ENCODE measurements around the gene TAF5L.
"Not testable (repeated sequence)": the region's sequence is repeated elsewhere in the genome, so short reads cannot be mapped to it uniquely, and the experiment has no call there.

TAF5L gene

DNA sequence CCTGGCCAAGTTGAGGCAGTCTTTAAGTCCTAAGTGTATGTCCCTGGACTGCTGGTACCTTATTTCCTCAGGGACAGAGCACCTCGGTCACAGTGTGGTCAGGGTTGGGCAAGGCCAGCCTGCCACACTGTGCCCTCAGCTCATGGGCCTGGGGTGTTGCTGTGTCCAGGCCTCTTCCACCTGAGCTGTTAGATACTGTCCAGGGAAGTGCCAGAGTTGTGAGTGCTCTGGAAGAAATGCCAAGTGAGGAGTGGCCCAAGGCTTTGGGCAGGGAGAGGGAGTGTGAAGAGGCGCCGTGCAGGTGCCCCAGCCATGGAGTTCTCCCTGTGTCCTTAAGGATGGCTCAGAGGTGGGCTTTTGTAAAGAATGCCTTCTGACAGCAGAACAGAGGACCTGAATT lies 15.4 kb upstream of the TAF5L start:
- no peak for DNase-seq

DNA sequence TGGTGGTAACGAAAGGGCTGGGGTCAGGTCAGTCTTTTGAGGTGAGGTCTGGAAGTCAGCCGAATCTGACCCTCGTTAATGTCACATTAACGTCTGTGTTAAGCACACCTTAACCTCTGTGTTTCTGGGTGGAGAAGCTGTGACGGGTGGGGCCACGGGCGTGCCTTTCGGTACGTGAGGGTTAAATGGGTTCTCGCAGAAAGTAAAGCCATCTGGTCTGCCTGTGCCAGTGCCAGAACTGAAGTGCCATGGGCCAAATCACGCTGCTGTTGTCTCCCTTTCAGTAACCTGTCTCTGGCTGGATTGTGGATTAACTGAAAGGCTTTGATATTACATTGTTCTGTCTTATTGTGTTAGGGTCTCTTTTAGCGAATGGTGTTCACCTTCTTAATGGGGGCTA lies 14.5 kb upstream of the TAF5L start:
- no peak for DNase-seq

DNA sequence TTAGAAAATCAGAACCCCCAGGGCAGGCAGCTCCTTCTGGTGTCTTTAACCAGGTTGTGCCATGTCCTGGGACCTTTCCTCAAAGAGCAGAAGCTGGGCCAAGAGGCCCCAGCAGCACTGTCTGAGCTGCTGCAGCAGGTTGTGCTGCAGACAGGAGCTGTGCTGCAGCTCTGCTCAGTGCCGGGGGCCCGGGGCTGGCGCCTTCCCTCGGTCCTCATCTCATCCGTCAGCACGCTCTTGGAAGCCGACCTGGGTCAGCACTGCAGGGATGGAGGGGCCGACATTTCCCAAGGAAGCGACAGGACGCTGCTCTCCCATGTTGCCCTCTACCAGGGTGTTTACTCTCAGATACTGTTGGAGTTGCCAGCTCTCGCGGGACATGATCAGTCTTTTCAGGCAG lies 11.8 kb upstream of the TAF5L start:
- no peak for DNase-seq

DNA sequence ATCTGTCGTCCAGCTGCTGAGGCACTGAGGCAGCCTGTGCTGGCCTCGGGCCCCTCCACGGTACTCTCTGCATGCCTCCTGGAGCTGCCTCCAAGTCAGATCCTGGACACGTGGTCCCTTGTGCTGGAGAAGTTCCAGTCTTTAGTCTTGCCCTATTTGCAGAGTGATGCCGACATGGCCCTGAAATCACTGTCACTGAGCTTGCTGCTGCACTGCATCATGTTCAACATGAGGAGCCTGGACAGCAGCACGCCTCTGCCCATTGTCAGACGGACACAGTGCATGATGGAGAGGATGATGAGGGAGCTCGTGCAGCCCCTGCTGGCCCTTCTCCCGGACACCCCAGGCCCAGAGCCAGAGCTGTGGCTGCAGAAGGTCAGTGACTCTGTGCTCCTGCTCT lies 10.1 kb upstream of the TAF5L start:
- no peak for DNase-seq

DNA sequence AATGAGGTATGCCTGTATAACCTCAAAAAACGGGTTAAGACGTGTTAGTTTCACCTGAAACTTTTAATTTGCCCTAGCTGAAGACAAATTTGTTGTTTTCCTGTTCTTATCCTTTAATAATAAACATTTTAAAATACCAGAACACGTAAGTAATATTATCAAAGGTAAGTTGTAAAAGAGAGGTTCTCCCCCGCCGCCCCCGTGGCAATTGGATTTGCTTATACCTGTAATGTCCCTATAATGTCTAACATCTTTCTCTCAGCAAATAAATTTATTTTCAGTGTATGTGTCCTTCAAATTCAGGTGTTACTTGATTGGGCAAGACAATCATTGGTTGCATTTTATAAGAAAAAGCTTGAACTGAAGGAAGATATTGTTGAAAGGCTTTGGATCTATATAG lies 6.0 kb upstream of the TAF5L start:
- DNase-seq: no peak

DNA sequence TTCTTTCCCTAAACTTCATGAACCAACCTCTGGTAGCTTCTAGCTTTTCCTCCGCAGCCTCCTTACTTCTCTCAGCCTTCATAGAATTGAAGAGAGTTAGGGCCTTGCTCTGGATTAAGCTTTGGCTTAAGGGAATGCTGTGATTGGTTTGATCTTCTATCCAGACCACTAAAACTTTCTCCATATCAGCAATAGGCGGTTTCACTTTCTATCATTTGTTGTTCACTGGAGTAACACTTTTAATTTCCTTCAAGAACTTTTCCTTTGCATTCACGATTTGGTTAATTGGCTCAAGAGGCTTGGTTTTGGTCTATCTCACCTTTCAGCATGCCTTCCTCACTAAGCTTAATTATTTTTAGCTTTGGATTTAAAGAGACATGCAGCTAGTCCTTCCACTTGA lies 5.2 kb upstream of the TAF5L start:
- no peak for DNase-seq

DNA sequence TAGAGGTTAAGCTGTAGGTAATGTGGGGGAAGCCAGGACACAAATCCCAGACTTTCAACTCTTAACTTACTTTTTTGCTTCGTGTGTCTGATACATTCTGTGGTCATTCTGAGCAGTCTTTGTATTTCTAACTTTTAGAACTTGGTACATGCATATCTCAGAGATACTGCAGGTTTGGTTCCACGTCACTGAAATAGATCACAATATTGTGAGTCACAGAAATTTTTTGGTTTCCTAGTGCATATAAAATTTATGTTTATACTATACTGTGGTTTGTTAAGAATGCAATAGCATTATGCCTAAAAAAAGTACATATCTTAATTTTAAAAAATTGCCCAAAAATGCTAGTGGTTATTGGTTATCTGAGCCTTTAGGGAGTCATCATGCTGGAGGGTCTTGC lies 3.3 kb upstream of the TAF5L start:
- DNase-seq: no peak

DNA sequence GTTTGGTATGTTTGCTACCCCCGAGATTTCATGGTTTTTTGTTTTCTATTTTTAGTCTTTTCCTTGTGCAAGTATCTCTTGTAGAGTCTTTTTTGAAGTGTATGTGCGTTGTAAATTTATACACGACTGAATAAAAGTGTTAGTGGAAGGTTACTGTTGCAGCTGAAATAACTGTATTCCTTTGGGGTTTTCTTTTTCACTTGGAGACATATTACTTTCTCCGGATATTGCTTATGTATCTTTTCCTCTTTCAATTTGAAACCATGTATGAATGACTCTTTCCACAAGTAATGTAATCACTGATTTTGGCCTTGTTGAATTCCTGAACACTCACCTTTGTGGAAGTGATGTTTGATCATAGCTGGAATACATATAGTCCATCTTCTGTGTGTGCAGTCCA lies 1.1 kb upstream of the TAF5L start:
- no peak for DNase-seq

DNA sequence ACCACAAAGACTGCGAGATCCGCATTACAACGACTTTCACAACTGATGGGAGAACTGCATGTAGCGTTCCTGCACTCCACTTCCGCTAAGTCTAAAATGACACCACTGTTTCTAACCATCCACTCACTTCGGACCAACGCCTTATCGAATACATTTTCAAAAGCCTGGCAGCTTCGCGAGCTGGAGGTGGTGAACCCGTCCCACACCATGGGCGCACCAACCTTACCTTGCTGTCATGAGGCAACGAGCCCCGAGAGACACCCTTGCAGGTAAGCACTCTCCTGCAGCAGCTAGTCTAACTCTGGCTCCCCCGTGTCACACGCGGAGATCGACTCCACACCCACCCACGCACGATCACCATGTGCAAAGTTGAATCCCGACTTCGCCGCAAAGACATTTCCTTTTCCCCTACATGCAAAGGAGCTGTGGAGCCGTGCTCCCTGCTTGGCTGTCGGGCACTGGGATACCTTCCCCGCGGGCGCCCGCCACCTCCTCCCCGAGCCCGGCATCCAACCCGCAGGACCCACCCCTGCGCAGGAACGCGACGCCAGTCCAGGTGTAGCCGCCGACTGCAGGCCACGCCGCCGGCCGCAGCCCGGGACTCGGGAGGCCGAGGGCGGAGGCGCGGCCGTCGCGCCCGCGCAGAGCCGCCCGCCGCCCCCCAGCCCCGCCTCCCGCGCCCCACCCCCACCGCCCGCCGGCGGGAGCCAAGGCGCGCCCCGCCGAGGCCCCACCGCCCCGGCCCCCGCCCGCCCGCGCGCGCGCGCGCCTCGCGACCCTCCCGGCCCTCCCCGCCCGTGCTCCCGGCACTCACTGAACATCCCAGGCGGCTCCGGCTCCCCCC lies 629 bp downstream of the TAF5L start:
- peak in 1 of 2 experiments; percentile 11 for DNase-seq

DNA sequence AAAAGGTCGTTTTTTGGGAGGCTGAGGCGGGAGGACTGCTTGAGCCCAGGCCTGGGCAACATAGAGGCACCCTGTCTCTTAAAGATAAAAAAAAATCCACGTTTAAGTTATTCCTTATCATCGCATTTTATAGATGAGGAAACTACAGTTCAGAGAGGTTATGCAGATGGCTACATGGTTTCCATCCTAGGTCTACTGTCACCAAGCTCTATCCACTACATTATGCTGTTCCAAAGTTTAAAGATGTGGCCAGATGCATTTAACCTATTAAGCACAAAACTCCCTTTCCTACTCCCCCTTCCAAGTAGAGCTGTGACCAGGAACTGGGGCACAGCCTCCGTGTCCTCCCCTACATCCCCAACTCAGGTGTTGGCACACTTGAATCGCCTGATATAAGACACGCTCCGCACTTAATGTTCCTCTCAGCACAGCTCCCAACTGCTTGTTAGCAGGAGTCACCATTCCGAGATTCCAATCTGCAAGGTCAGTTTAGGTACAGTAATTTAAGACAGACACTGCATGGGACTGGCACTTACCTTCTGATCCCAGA lies 1.3 kb downstream of the TAF5L start:
- no peak for DNase-seq

DNA sequence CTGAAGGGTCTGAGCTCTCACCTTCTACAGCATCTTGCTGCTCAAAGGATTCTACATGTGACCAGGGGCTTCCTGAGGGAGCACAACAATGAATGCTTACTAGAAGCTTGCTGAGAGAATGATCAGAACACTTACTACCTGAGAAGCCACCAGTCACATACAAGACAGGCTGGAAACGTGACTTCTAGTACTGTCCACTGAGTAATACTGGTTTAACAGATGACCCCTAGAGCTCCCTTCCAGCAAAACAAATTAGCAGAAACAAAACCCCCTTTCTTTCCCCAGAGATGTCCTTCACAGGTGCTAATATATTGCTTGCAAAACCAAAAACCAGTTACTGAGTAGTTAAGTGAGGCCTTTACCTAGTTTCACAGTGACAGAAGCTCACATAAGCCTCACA lies 2.1 kb downstream of the TAF5L start:
- no peak for DNase-seq

DNA sequence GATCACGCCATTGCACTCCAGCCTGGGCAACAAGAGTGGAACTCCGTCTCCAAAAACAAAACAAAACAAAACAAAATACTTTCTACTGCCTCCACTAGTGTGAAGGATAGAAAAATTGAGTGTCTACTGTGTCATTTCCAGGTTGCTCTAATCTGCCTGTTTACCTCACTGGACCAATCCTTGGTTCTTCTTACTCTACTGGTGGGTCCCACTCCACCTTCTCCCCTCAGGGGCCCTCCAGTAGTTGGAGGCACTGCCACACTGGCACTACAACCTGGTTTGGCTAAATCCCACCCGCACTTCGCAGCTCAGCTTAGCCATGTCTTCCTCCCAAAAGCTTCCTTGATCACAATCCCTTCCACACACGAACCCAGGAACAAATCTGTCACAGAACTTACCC lies 2.7 kb downstream of the TAF5L start:
- DNase-seq: no peak

DNA sequence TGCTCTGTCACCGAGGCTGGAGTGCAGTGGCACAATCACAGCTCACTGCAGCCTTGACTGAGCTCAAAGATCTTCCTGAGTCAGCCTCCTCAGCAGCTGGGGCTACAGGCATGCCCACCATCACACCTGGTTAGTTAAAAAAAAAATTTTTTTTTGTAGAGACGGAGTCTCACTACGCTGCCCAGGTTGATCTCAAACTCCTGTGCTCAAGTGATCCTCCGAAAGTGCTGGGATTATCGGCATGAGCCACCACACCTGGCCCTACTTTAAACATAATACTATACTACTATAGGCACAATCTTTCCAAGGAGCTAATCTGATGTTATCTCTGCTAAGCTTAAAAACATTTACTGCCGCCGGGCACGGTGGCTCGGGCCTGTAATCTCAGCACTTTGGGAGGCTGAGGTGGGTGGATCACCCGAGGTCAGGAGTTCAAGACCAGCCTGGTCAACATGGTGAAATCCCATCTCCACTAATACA lies 3.2 kb downstream of the TAF5L start:
- DNase-seq: not testable (repeated sequence)

DNA sequence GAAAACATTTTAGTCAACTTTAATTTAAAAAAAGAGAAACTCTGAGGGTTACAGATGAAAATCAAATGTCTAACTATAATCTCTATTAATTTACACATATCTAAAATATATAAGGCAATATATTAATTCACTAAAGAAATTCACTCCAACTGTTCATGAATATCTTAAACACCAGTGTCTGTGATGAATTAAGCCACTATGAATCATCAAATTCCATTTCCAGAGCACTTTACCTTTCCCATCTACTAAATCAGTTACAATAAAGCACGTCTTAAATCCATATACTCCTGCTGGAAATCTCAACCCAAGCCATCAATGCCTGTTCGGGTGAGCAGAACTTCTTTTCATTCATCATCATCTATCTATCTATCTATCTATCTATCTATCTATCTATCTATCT lies 4.3 kb downstream of the TAF5L start:
- DNase-seq: no peak

DNA sequence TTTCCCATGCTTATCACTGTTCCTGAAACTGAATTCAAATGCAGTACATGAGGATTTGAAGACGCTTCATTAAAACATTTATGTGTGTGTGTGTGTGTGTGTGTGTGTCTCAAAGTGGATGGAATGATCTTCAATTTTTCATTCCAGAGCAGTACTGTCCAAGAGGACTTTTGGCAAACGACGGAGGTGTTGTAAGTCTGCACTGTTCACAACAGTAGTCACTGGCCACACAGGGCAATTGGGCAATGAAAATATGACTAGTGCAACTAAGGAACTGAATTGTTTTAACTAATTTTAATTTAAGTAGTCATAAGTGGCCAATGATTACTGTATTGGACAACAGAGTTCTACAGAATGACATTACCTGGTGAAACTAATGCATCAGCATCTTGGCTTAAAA lies 5.0 kb downstream of the TAF5L start:
- no peak for DNase-seq

DNA sequence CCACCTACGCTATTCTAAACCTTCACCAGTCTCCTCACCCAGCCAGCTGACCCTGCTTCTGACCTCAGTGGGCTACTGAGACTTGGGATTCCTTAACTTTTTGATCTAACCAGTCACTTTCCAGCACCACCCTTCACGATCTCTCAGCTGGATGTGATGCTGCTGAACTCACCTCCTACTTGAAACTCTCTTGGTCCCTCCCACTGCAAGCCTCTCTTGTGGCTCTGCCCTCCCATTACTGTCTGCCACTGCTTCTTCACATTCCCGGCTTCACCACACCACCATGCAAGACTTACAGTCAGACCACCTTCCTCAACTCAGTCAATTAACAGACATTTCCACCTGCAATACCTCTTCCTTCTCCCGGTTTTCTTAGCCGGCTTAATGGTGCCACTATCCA lies 6.3 kb downstream of the TAF5L start:
- DNase-seq: no peak

DNA sequence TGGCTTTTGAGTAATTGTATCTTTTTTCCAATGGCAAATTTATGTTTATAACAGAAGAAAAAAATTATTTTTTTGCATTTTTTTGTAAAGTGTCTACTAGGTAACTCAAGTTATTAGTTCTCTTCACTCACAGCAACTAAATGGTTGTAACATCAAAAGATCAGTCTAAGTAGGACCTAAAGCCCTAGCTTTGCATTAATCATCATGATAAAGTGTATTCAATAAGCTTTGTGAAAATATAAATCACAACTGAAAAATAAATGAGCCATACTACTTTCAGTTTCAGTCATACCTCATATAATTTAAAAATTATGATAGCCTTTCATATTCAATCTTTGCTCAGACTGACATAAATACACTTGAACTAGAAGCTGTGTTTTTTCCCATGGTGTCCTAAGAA lies 6.9 kb downstream of the TAF5L start:
- DNase-seq: no peak

DNA sequence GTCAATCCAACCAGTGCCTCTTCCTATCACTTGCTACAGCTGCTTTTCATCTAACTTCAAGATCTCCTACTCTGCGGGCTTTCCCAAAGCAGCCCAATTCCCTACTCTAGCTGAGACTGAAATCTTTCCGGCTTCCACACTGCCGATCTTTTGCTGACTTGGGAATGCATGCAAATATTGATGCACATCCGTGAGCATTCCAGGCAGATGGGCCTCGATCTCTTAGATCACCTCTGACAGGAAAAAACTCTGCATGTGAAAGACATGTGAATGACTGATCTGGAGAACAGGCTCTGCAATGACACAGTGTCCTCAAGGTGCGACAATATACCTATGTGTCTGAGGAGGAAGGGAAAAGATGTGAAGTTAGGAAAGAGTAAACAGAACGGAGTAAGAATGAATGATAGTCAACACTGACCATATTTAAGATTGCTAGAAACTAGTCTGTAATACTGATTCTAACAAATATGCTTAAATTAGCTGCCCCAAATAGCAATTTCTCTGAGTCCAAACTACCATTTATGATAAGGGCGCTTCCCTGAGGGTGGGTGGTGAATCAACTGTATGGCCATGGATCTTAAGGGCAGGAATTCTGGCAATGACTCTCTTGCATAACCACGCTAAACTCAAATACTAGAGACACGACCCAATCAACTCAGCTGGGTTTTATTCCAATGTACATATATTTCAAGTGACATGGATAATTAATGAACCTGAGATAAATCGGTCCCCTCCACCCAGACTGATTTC lies 8.4 kb downstream of the TAF5L start:
- no peak for DNase-seq

DNA sequence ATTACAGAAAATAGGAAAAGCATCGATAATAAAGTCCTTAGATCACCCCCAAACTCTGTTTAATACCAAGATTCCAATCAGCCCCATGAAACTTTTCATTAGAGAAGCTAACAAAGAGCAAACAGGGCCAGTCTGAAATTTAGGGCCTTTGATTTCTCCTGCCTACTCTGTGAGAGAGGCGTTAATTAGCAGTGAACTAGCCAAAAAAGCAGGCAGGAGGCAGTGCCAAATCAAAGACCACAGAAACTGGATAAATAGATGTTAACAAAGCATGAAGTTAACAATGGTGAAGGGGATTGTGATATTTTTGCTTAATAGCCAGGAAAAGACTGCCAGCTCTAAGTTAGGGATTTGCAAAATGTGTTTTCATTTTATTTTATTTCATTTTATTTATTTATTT lies 11.2 kb downstream of the TAF5L start:
- DNase-seq: no peak

DNA sequence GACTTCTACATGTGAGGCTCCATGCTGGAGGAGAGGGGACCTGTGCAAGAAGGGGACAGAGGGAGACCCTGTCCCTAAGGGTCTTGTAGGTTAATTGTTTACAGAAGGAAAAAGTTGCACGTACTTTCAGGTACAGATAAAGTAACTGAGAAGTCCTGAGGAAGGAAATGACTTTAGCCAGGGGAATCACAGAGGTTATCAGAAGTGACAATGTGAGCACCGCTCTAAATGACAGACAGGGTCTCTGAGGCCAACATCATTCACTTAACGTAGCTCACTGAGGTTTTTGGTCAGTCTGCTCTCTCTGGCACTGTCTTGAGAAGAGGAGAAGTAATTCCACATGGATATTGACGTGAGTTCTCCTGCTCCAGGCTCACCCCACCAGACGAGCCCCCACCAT lies 12.0 kb downstream of the TAF5L start:
- no peak for DNase-seq

DNA sequence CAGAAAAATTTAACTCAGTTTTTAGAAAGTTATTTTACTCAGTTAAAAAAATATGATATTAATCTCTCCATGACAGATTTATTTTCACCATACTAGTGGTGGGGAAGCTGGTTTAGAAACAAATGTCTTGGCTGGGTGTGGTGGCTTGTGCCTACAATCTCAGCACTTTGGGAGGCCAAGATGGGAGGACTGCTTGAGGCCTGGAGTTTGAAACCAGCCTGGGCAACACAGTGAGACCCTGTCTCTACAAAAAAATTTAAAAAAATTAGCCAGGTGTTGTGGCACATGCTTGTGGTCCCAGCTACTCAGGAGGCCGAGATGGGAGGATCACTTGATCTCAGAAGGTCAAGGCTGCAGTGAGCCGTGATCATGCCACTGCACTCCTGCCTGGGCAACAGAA lies 17.3 kb downstream of the TAF5L start:
- DNase-seq: no peak

DNA sequence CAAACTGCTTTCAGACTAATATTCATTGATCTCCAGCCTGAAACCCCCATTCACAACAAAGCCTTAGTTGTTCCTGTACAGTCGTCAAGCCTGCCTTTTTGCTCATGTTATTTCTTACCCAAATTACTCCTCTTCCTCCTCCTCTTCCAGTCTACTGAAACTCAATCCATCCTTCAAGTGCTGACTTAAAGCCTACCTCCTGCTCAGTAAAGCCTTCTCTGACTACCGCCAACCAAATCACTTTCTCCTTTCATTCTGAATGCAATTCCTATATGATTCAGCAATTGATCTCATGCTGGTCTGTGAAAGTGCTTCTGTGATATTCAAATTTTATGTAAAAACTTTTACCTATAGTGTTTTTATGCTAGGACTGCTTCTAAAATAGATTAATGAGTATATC lies 18.6 kb downstream of the TAF5L start:
- DNase-seq: no peak

DNA sequence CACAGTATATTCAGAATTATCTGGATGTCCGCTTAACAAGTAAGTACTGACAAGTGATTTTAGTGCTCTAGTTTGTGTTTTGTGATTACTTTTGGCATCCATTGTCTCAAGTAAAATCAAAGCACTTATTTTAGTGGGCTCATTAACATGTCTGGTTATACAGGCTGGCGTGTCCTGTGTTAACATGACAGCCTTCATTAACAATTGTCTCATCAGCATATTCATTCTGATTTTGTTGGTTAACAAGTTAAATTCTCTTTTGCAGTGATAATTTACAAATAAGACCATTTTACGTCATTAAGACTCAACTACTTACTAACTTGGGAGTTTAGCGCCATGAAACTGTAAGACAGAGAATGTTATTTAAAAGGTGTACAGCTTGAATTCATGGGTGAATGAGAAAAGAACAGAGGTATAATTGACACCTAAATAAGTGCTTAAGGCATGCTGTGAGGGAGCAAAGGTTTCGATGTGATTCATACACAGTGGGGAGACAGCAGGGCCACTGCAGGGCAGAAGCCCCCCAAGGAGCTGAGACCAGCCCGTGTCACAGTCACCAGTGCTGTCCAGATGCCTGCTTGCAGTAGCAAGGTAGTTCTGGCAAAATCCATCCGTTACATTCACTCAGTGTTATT lies 22.4 kb downstream of the TAF5L start:
- no peak for DNase-seq

DNA sequence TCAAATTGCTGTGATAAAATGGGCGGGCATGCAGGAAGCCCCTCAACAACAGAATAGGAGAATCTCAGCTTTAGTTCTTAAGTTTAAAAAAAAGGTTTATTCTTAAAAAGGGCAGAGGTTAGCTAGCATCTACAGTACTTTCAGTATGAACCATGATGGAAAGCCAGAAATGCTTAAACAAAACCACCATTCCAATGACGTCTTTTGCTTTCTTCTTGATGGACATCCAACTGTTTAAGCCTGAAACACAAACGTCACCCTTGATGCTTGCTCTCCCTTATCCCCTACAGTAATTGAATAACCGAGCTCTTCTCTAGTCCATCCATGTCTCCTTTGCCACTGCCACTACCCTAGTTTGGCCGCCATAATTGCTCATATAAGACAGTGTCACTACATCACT lies 25.7 kb downstream of the TAF5L start:
- no peak for DNase-seq
